Cardiac septum (tissue), 1 donor: Measurements from ENCODE around the gene SLC25A33. TPM values are rescaled to one million over a fixed set of nuclear protein-coding genes. Genes with fewer than 3 reads are reported as not detected.
"Not testable (repeated sequence)": the region's sequence is repeated elsewhere in the genome, so short reads cannot be mapped to it uniquely, and the experiment has no call there.

Experiments
- DNase-seq: peaks from one replicate; pipeline ENCODE4 v3.0.0-alpha.2; 2020; ENCODE audit warnings: low spot score
- intact Hi-C: fragments of 100-400 bp; cut with DNase I; formaldehyde crosslinking; loops from one replicate; pipeline ENCODE4 v1.14.0; 2022
- total RNA-seq: library from RNA; stranded (reverse); fragmentation: NEBNext Ultra II Directional; extraction: Animal tissue kit (Norgen Biotek cat#: 25700); gene quantifications from one replicate; pipeline ENCODE4 v1.2.1, GENCODE V29; 2021
- donor health status: DM: no; HTN: no; CAD: no.

SLC25A33 gene
- total RNA-seq, 1 donor from 2014 or later = 4.0 TPM

- intact Hi-C loops = no loop called here
- no peak for DNase-seq
These were observed 1.2 kb upstream of the SLC25A33 start for GRCh38 chr1:9537863-9538668.

GRCh38 chr1:9538669-9539164 is 548 bp upstream of the SLC25A33 start:
- intact Hi-C loops = no loop called here
- no peak for DNase-seq

GRCh38 chr1:9539829-9540550 is 725 bp downstream of the SLC25A33 start:
- intact Hi-C loops = no loop called here
- DNase-seq = peak; percentile 78

- intact Hi-C loops = no loop called here
These were observed 3.2 kb downstream of the SLC25A33 start for GRCh38 chr1:9542430-9542829.

GRCh38 chr1:9544926-9545325 is 5.7 kb downstream of the SLC25A33 start:
- no peak for DNase-seq
- intact Hi-C loops = no loop called here

More at GRCh38 chr1:9542430-9542829, 3.2 kb downstream of the SLC25A33 start:
- no peak for DNase-seq

- intact Hi-C loops = no loop called here
- no peak for DNase-seq
These were observed 10.8 kb downstream of the SLC25A33 start for GRCh38 chr1:9549955-9550546.

GRCh38 chr1:9551984-9552383 is 12.7 kb downstream of the SLC25A33 start:
- DNase-seq = no peak
- intact Hi-C loops = no loop called here

- no peak for DNase-seq
- intact Hi-C loops = no loop called here
These were observed 14.5 kb downstream of the SLC25A33 start for GRCh38 chr1:9553736-9554144.

- intact Hi-C loops = no loop called here
- no peak for DNase-seq
These were observed 16.7 kb downstream of the SLC25A33 start for GRCh38 chr1:9555942-9556341.

- intact Hi-C loops = no loop called here
- DNase-seq = no peak
These were observed 18.4 kb downstream of the SLC25A33 start for GRCh38 chr1:9557624-9558023.

- DNase-seq = no peak
These were observed 19.1 kb downstream of the SLC25A33 start for GRCh38 chr1:9558271-9558945.

GRCh38 chr1:9558946-9559545 is 19.8 kb downstream of the SLC25A33 start:
- intact Hi-C loops = no loop called here
- DNase-seq = no peak

More at GRCh38 chr1:9558271-9558945, 19.1 kb downstream of the SLC25A33 start:
- intact Hi-C loops = no loop called here

- no peak for DNase-seq
- intact Hi-C loops = no loop called here
These were observed 20.4 kb downstream of the SLC25A33 start for GRCh38 chr1:9559673-9560072.

GRCh38 chr1:9560090-9560489 is 20.8 kb downstream of the SLC25A33 start:
- intact Hi-C loops, DNase-seq: not testable (repeated sequence)

- intact Hi-C loops = no loop called here
- DNase-seq = no peak
These were observed 22.2 kb downstream of the SLC25A33 start for GRCh38 chr1:9561429-9561828.

- no peak for DNase-seq
- intact Hi-C loops = no loop called here
These were observed 30.0 kb downstream of the SLC25A33 start for GRCh38 chr1:9569267-9569666.

- not testable (repeated sequence) for DNase-seq
- intact Hi-C loops = loop anchor here (10.0 kb wide), 1 partner anchor 306 kb away; no protein-coding TSS in a partner anchor
These were observed 31.7 kb downstream of the SLC25A33 start for GRCh38 chr1:9570886-9571529.

- intact Hi-C loops = loop anchor here (1.0 to 10.0 kb wide), 2 partner anchors 78 to 309 kb away; no protein-coding TSS in a partner anchor
- DNase-seq = no peak
These were observed 34.5 kb downstream of the SLC25A33 start for GRCh38 chr1:9573723-9574122.

- DNase-seq = no peak
- intact Hi-C loops = loop anchor here (10.0 kb wide), 1 partner anchor 311 kb away; no protein-coding TSS in a partner anchor
These were observed 36.2 kb downstream of the SLC25A33 start for GRCh38 chr1:9575486-9575885.
